Activated CD4-positive, alpha-beta T cell treated with anti-CD3 and anti-CD28 coated beads, Interleukin-2, amount 10 ng/mL, durations not matched to agents 7 days and 5 days (primary cell): ENCODE results near the gene AMY1B. TPM values are rescaled to one million over a fixed set of nuclear protein-coding genes. Genes with fewer than 3 reads are reported as not detected.
"Not testable (repeated sequence)": the region's sequence is repeated elsewhere in the genome, so short reads cannot be mapped to it uniquely, and the experiment has no call there.

Experiments used
- CTCF ChIA-PET: fragments of 350-600 bp; sonication (Branson Sonifier 250); formaldehyde crosslinking; loops from one replicate; lab custom pipeline; 2021; ENCODE audit warnings: antibody characterized with exemption; lab: Charles Lee
- POLR2A ChIA-PET: fragments of 350-600 bp; sonication (Branson Sonifier 250); formaldehyde crosslinking; loops from one replicate; lab custom pipeline; 2021; ENCODE audit warnings: antibody characterized with exemption; lab: Charles Lee
- DNase-seq: peaks from one replicate; pipeline ENCODE4 v3.0.0-alpha.2; 2020
- H3K27ac Mint-ChIP-seq: one replicate; pipeline ENCODE4 v1.8.0; 2021; ENCODE audit warnings: mild to moderate bottlenecking, moderate library complexity, mixed read lengths
- H3K27me3 Mint-ChIP-seq: one replicate; pipeline ENCODE4 v1.8.0; 2021; ENCODE audit warnings: mixed read lengths
- H3K36me3 Mint-ChIP-seq: one replicate; pipeline ENCODE4 v1.8.0; 2021; ENCODE audit warnings: low read depth, mixed read lengths
- H3K4me1 Mint-ChIP-seq: one replicate; pipeline ENCODE4 v1.8.0; 2021; ENCODE audit warnings: mixed read lengths
- H3K4me3 Mint-ChIP-seq: one replicate; pipeline ENCODE4 v1.8.0; 2021; ENCODE audit warnings: mild to moderate bottlenecking, moderate library complexity, mixed read lengths
- H3K9me3 Mint-ChIP-seq: one replicate; pipeline ENCODE4 v1.8.0; 2021; ENCODE audit warnings: mixed read lengths
- total RNA-seq, 2 experiments: library from RNA; stranded (reverse); gene quantifications; one replicate each; pipeline ENCODE4 v1.2.3, GENCODE V29; 2021

AMY1B gene
- total RNA-seq, 2 experiments from 2014 or later = not detected

- H3K36me3 Mint-ChIP-seq, POLR2A ChIA-PET, H3K4me1 Mint-ChIP-seq, H3K4me3 Mint-ChIP-seq, H3K27ac Mint-ChIP-seq, H3K9me3 Mint-ChIP-seq, DNase-seq, CTCF ChIA-PET, H3K27me3 Mint-ChIP-seq: not testable (repeated sequence)
These were observed 41.9 kb downstream of the AMY1B start for GRCh38 chr1:103654133-103654532.

- H3K36me3 Mint-ChIP-seq, DNase-seq, H3K27me3 Mint-ChIP-seq, H3K4me3 Mint-ChIP-seq, H3K27ac Mint-ChIP-seq, H3K9me3 Mint-ChIP-seq, H3K4me1 Mint-ChIP-seq, CTCF ChIA-PET, POLR2A ChIA-PET: not testable (repeated sequence)
These were observed 45.1 kb downstream of the AMY1B start for GRCh38 chr1:103650889-103651288.

- H3K4me3 Mint-ChIP-seq, H3K36me3 Mint-ChIP-seq, H3K9me3 Mint-ChIP-seq, CTCF ChIA-PET, POLR2A ChIA-PET, DNase-seq, H3K27ac Mint-ChIP-seq, H3K4me1 Mint-ChIP-seq, H3K27me3 Mint-ChIP-seq: not testable (repeated sequence)
These were observed 45.7 kb downstream of the AMY1B start for GRCh38 chr1:103650305-103650704.

DNA sequence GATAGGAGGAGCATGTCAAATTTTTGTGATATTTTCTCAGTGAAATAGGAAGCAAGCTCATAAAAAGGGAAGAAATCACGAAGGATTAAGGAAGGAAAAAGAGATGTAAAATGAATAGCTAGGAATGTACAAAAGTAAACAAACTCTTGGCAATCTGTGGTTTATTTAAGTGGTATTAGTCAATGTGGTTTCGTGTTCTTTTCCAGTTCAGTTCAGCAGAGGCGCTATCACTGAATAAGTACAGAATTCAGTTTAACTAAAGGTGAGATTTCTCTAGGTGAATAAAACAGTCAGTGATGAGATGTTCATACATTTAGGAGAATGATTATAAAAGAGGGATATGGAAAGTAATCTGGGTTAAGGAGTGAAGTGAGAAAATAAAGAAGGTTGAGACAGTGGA is 52.1 kb downstream of the AMY1B start:
- POLR2A ChIA-PET, DNase-seq, H3K36me3 Mint-ChIP-seq, H3K9me3 Mint-ChIP-seq, H3K4me3 Mint-ChIP-seq, CTCF ChIA-PET, H3K4me1 Mint-ChIP-seq, H3K27ac Mint-ChIP-seq, H3K27me3 Mint-ChIP-seq: not testable (repeated sequence)

GRCh38 chr1:103641194-103641593 is 54.8 kb downstream of the AMY1B start:
- H3K4me3 Mint-ChIP-seq, POLR2A ChIA-PET, H3K36me3 Mint-ChIP-seq, CTCF ChIA-PET, H3K9me3 Mint-ChIP-seq, DNase-seq, H3K27me3 Mint-ChIP-seq, H3K4me1 Mint-ChIP-seq, H3K27ac Mint-ChIP-seq: not testable (repeated sequence)

Other genes with a start within 250 kb of the AMY1B start
- gene RNPC3, start 170.5 kb downstream of the AMY1B start, total RNA-seq = 10 to 100 TPM; 28.3 to 38.5 TPM
- 10 to 100 TPM in 1 of 2 experiments, 1 to 10 TPM in 1; 8.5 to 10.6 TPM for gene AMY2B, start 124.6 kb downstream of the AMY1B start, total RNA-seq
- gene AMY2A, start 78.8 kb downstream of the AMY1B start, total RNA-seq = not detected
- not detected for gene AMY1A, start 40.5 kb downstream of the AMY1B start, total RNA-seq
- not detected for gene AMY1C, start 53.7 kb upstream of the AMY1B start, total RNA-seq